Endothelial cell (in vitro differentiated cells): ENCODE data around the gene BUD23. TPM values are rescaled to one million over a fixed set of nuclear protein-coding genes. Genes with fewer than 3 reads are reported as not detected.

Experiments used
- microRNA-seq: library from miRNA; unstranded; fragments of <30 nt; microRNA quantifications from one replicate; pipeline ENCODE4, GENCODE V29; 2020; ENCODE audit not compliant: unreplicated experiment
- total RNA-seq: library from RNA; stranded (reverse); fragmentation: NEBNext Ultra II Directional; extraction: Animal tissue kit (Norgen Biotek cat#: 25700); gene quantifications from one replicate; pipeline ENCODE4 v1.2.1, GENCODE V29; 2021; ENCODE audit not compliant: unreplicated experiment

The BUD23 gene
- total RNA-seq, 1 donor from 2014 or later = 50.6 TPM

Small RNA genes lying within 50 kb of the gene (microRNA-seq; reads per million reads assigned to microRNA genes)
- gene MIR4284 = not detected

Other genes with a start within 250 kb of the BUD23 start
- gene FZD9, start 249.8 kb upstream of the BUD23 start, total RNA-seq = 2.5 TPM
- gene BAZ1B, start 161.3 kb upstream of the BUD23 start, total RNA-seq = 56.5 TPM
- 38.6 TPM for gene BCL7B, start 125.9 kb upstream of the BUD23 start, total RNA-seq
- gene TBL2, start 105.0 kb upstream of the BUD23 start, total RNA-seq = 22.4 TPM
- 8.7 TPM for gene MLXIPL, start 59.1 kb upstream of the BUD23 start, total RNA-seq
- gene VPS37D, start 15.8 kb upstream of the BUD23 start, total RNA-seq = 9.8 TPM
- 10.3 TPM for gene DNAJC30, start 144 bp upstream of the BUD23 start, total RNA-seq
- gene STX1A, start 36.1 kb downstream of the BUD23 start, total RNA-seq = 13.2 TPM
- 16.4 TPM for gene ABHD11, start 55.2 kb downstream of the BUD23 start, total RNA-seq
- gene CLDN3, start 86.7 kb downstream of the BUD23 start, total RNA-seq = 0.36 TPM
- 1.6 TPM for gene CLDN4, start 147.4 kb downstream of the BUD23 start, total RNA-seq
- gene METTL27, start 158.9 kb downstream of the BUD23 start, total RNA-seq = 6.1 TPM
- gene TMEM270, start 177.6 kb downstream of the BUD23 start, total RNA-seq = not detected